GM18505 (cell line): ENCODE data around the gene PNPLA8.
"Not testable (repeated sequence)": the region's sequence is repeated elsewhere in the genome, so short reads cannot be mapped to it uniquely, and the experiment has no call there.

Experiments
- ATAC-seq: cut with Tn5 transposase; IDR thresholded peaks from one replicate; pipeline ENCODE4 v1.9.1; 2021; ENCODE audit not compliant: unreplicated experiment
- POLR2A ChIP-seq: IDR thresholded peaks from 4 replicates; pipeline ENCODE4 v1.6.1; 2011; ENCODE audit warnings: borderline replicate concordance; ENCODE audit not compliant: insufficient read depth, insufficient read length; ENCODE audit errors: extremely low read depth

The PNPLA8 gene

DNA sequence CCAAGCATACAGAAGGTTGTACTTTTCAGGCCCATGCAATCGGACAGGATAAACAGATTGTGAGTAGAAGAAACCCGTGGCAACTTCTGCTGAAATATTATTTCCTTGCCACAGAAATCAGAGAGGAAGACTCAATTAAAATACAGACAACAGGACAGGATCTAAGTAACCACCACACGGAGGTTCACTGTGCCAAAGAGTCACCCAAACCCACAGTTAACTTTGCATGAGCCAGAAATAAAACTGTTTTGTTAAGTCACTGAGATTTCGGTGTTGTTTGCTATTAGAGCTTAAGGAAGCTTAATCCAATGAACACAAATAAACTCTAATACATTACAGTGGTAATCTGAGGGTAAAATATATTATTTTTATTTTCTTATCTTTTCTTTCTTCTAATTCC lies 14.0 kb downstream of the PNPLA8 start:
- no peak for TF ChIP-seq POLR2A
- no peak for ATAC-seq

DNA sequence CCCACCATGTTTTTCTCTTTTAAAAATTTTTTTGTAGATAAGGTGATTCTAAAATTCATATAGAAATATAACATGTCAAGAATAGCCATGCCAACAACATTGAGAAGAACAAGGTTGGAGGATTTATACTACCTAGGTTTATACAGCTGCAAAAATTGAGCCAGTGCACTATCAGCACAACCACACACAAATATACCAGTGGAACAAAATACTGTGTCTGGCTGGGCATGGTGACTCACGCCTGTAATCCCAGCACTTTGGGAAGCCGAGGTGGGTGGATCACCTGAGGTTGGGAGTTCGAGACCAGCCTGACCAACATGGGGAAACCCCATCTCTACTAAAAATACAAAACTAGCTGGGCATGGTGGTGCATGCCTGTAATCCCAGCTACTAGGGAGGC lies 21.4 kb downstream of the PNPLA8 start:
- not testable (repeated sequence) for ATAC-seq

DNA sequence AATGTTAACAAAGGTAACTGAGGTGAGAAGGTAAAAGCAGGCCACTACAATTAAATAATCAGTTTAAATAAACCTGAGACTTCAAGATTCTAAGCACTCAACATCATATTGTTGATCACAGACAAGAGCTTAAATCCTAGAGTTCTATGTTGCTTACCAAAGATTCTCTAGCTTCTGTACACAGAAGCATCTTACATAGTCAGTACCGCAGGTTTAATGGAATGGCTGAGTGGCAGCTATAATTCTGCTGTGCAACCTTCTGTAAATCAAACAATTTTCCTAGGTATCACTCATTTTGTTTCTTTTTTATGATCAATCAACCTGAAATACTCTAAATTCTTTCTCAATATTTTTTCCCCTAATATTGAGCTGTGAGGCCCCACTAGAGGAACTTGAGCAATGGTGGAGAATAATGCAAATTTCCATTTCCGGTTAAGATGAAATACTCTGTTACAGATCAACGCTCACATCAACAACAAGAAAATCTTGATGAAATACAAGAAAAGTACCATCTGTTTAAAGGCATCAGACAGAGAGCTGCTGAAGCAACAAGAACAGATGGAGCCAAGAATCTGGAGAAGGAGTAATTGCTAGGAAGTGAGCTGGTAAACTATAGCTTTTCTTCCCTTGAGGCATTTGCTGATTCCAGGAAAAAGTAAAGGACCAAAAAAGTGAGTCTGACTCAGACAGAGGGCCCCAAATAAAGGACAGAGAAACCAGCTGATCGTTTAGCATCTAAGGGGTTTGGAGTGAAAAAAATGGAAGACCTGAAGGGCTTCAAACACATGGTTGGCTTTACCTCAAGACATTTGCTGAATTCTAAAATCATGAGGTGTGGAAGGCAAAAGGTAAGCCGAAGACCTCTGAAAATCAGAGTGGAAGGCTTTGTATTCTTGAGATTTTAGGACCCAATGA lies 22.6 kb downstream of the PNPLA8 start:
- peak; percentile 96 for ATAC-seq
- TF ChIP-seq POLR2A = no peak

DNA sequence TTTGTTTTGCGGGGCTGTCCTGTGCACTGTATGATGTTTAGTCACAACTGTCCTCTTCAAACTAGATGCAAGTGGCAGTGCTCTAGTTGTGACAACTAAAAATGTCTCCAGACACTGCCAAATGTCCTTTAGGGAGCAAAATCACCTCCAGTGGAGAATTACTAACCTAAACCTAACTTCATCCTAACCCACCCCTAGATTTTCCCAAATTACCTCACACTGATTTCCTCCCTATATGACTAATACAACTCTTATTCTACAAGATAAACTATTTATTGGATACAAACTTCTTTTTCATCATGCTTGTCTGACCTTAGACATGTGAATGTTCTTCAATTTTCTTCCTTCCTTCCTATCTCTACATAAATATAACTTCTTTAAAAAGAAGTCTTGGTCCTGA lies 26.4 kb downstream of the PNPLA8 start:
- no peak for ATAC-seq
- no peak for TF ChIP-seq POLR2A

DNA sequence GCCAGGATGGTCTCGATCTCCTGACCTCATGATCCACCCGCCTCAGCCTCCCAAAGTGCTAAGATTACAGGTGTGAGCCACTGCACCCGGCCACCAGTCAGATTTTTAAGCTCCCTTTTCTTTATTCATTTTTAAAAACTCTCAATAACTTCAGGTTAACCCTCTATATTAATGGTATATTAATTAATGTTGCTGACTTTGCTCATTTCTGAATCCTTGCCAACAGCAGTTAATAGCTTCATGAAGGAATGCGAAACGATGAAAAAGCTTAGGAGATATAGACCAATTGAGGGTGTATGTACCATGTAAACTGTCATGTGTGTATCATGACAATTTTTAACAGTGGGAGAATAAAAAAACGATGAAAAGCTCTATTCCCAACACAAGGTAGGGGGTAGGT lies 27.5 kb downstream of the PNPLA8 start:
- TF ChIP-seq POLR2A = no peak
- no peak for ATAC-seq

DNA sequence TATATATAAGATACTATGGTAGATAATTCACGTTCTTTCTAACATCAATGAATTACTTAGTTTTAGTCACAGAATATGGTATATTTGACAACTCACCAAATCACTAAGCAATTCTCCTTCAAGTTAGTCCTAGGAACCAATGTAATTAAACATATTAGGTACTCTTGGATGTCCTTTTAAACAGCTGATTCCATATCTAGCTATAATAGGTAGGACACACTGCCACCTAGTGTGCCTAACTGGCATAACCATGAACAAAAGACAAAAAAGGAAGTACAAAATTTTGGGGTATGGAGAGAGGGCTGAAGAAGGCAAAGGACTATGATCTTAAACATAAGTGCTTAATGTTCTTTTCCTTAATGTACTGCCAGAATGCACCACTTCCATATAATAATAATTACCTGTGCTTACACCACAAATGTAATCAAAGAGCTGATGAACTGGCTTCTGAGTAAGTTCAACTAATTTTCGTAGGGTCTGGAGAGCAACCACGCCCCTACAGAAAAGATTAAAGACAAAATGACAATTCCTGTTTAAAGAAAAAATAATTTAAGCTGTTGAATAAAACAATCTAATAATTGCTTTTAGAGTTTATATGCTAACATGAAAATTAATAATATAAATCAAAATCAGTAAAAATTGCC lies 28.7 kb downstream of the PNPLA8 start:
- no peak for ATAC-seq
- no peak for TF ChIP-seq POLR2A

DNA sequence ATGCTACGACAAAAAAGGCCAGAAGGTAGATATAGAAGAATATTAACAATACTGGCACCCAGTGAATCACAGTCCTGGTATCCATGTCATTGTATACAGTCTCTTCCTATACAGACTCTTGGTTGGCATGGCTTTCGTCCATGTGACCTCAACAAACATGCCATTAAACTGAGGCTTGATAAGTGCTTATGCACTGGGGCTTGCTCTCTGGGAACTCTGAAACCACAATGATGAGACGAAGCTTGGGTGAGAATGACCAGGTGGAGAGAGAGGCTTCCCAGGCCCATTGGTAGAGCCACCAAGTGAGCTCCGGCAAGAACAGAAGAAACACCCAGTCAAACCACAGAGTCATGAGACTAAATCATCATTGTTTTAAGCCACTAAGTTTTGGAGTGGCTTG lies 33.2 kb downstream of the PNPLA8 start:
- TF ChIP-seq POLR2A = no peak
- ATAC-seq = no peak

DNA sequence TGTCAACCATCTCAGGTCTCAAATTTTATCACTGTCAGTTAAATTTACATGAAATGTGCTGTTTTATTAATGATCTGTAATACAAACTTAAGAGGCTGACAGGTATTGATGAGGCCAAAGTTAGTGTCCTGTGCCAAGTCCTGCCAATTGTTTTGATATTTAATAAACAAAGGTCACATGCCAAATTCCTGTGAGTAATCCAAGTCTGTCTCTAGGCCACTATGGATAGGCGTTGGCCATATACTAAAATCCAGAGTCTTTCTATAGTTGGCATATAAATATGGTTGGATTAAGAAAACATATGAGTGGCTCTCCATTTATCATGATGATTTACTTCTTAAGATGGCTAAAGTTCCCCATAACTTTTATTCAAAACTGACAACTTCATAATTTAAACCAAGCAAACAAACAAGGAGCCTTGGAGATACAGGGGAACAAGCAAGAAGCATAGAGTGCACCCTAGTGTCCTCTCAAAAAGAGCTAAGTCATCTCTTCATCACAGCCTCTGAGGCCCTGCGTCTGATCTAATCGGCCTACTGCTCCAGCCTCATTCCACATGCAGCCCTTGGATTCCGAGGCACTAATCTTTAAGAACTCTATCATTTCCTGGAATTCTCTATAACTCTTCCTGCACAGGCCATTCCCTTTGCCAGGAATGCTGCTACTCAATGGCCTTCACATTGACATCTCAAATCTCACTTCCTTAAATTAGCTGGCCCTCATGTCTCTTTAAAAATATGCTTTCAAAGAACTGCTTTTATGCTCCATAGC lies 37.0 kb downstream of the PNPLA8 start:
- TF ChIP-seq POLR2A = no peak
- ATAC-seq = no peak

DNA sequence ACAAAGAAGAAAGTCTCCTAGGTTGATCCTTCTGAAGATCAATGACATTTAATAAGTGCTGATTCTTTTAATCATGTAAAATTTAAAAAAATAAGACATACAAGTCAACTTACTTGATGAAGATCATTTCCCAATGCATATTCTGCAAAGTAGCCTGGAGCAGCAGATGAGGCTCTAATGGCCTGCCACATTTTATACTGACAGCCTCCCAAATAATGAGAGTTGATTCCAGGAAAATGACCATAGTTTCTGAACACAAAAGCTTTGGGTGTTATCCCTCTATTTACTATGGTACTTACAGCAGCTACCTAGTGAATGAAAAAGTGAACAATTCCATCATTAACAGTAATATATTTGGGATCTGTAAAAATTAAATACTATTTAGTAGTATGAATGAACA lies 38.3 kb downstream of the PNPLA8 start:
- ATAC-seq = no peak
- no peak for TF ChIP-seq POLR2A

DNA sequence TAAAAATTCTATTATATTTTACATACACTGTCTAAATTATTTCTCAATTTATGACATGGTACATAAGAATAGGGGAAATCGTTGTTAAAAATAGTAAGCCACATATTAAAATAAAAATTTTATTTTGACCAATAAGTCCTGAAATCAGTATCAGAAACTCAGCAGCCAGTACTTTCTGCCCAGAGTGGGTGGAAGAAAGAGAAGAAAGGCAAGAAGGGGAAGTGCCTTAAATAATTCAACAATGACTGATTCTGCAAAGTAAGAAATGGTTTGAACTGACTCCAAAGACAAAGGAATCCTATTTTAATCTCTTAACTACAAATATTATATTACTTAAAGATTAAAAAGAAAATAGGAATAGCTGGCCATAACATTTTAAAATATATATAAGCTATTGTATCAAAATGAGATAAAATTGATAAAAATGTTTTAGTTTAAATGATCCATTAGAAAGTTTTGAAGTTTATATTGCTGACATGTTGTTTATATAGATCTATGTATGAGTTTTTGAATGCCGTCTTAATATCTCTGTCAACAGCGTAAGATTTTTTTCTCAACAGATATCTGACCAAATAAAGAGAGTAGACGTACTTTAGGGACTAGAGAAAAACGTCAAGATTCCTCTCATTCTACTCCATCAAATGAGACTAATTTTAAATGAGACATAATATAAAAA lies 39.5 kb downstream of the PNPLA8 start:
- no peak for TF ChIP-seq POLR2A
- no peak for ATAC-seq

DNA sequence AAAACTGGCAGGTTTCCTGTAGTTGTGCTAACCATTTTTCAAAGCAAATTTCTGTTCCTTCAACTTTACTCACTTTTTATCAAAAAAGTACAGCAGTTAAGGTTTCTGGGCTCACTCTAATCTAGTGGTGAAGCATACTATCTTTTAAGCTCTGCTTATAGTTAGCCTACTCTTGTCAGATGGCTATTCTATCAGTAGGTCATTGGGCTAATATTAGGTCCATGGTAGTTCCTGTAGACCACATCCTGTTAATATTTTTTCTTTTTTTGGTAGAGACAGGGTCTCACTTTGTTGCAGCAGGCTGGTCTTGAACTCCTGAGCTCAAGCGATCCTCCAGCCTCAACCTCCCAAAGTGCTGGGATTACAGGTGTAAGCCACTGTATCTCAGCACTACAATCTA lies 41.8 kb downstream of the PNPLA8 start:
- no peak for ATAC-seq
- TF ChIP-seq POLR2A = no peak

DNA sequence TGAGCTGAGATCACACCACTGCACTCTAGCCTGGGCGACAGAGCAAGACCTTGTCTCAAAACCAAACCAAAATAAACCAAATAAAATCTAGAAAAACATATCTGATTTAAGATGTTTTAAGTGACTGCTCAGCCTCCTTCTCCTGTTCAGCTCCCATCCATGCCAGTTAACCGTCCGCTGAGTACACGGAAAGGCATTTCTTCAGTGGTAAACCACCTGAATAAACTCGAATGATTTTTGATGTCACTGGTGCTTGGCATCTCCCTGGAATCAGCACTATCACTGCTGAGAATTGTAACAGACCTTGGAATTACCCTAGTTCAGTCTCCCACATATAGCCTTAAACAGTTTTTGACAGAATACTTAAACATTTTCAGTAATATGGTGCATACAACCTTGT lies 45.6 kb downstream of the PNPLA8 start:
- TF ChIP-seq POLR2A = no peak
- ATAC-seq = no peak

DNA sequence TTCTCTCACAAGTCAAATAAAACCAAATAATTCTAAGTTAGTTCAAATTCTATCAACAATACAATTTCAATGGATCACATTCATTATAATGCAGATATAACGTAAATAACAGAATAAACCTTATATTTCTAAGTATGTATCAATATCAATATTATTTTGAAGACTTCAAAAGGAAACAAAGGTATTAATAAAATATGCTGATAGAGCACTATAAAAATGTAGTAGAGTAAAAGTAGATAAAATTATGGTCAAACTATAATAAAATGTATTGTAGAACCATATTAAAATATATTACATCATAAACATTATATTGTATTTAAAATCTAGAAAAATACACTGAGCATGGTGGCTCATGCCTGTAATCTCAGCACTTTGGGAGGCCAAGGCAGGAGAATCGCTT lies 46.2 kb downstream of the PNPLA8 start:
- no peak for ATAC-seq
- no peak for TF ChIP-seq POLR2A
